NCI-H446 treated with DMSO at 0.1 percent for 48 hours (cell line): ENCODE results near the gene BTBD16.

ENCODE experiments used
- DNase-seq: peaks from one replicate; lab custom pipeline; 2025; lab: John Stamatoyannopoulos, UW

BTBD16 gene

GRCh38 chr10:122248356-122249302, 22.5 kb upstream of the BTBD16 start:
- DNase-seq, result no peak

GRCh38 chr10:122249303-122249850, 21.7 kb upstream of the BTBD16 start:
- DNase-seq, result no peak

- no peak for DNase-seq
Measured at GRCh38 chr10:122249991-122250750, 20.9 kb upstream of the BTBD16 start.

DNA sequence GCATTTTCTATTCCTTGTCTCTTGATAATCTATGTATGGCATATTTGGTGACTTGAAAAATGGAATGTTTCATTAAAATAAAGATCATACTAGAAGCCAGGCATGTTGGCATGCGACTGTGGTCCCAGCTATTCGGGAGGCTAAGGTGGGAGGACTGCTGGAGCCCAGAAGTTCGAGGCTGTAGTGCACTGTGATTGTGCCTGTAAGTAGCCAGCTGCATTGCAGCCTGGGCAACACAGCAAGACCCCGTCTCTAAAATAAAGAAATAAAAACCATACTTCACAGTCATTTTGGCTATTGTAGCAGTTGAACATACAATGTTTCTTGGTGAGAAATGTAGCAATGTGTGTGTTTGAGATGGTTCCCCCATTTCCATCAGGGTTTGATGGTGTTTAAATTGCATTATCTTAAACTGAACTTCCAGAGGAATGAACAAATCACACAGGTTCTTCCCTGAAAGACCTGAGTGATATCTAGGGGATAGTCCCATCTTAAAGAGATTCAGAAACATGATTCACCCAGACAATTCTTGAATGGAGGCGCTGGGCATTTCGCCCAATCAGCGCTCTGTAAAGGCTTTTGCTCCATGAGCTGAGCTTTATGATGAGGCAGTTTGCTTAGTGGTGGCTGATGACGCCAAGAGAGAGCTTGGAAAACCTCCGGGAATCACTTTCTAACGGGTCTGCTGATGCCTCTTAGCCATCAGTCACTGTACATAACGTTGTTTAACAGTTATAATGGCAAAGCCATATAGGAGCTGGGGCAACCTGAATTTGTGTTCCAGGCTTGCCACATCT, 19.4 kb upstream of the BTBD16 start:
- DNase-seq, result no peak

GRCh38 chr10:122252805-122253204, 18.3 kb upstream of the BTBD16 start:
- DNase-seq, result no peak

- DNase-seq, result no peak
Measured at GRCh38 chr10:122253605-122254004, 17.5 kb upstream of the BTBD16 start.

GRCh38 chr10:122254831-122255230, 16.3 kb upstream of the BTBD16 start:
- DNase-seq, result no peak

DNA sequence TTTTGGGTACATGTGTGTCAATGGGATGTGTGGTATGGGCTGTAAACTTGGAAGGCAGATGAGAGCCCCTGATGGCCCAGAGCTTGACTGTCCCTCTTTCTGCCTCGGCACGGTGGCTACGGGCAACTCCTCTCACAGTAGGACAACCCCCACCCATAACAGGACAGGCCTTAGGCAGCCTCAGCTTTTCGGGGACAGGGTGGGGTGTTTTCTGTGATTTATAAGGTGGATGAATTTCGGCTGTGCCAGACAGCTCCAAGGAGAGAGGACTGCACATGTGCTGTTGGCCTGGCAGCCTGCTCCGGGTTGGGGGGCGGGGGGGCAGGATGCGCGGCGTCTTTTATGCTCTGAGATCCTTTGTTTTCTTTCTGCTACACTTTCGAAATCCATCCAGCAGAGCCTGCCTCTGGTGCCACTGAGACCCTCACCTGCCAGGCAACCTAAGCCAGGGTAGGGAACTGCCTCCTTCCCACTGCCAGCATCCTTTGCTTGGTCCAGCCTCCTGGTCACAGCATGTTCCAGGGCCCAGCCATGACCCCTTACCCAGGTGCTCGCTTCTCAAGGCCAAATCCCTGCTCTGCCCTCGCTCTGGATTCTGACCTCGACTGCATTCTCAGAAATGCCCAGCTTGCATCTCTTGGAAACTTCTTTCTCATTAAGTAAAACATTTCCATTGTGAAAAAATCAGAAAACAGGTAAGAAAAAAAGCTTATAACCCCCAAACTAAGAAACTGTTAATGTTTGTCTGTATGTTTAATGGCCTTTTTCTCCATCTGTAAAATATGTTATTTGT, 15.4 kb upstream of the BTBD16 start:
- no peak for DNase-seq

DNA sequence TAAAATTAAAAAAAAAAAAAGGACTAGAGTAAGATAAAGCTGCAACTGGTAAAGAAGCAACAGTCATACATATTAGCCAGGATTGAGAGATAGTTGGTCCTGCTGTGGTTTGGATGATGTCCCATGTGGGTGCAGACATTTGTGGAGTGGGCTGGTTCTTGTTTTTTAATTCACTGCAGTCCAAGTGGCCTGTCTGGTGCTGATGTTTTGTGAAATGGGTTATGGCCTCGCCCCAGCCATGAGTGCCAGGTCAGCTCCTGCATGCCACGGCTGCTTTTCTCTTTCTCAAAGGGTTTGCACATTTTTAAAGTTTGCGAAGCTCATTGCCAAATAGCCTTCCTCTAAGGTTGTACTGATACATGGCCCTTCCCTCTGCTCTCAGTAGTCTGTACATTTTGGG, 14.1 kb upstream of the BTBD16 start:
- no peak for DNase-seq

DNA sequence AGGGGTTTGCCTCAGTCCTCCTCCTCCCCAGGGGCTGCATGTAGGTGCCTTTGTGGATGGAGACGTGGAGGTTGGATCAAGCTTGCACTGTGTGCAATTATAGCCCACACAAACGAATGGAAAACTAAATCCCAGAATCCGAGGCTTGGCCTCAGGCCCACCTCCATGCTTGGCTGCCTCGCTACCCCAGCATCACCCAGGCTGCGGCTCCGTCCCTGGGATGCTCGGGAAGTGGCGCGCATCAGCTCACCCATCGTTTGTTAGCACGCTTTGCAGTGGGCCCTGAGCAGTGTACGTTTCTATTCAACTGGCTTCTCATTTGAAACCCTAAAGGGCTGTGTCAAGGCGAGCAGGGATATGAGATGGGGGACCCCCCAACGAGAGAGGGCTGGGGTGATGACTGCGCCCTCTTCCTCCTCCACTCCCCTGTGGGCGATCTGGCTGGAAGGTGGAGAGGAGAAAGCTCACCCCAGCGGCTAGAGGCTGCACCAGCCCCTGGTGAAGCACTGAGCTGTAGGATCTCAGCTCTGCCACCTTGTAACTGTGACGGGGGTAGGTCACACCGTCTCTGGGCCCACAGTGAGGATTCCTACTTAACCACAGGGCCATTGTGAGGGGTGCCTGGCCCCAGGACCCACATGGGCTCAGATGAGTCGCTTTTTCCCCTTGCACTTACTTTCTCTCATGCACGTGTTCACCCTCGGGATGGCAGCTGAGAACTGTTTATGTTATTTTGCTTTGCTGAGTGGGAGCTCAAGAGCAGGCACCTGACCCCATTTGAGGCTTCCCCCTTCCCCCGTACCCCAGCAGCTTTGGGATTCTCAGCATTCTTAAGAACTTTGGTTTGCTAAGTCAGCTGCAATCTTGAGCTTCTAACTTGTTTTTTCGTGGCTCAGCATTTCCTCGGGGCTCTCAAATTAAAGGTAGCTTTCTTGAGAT, 12.7 kb upstream of the BTBD16 start:
- DNase-seq, result no peak

- DNase-seq, result no peak
Measured at GRCh38 chr10:122259075-122259466, 12.0 kb upstream of the BTBD16 start.

DNA sequence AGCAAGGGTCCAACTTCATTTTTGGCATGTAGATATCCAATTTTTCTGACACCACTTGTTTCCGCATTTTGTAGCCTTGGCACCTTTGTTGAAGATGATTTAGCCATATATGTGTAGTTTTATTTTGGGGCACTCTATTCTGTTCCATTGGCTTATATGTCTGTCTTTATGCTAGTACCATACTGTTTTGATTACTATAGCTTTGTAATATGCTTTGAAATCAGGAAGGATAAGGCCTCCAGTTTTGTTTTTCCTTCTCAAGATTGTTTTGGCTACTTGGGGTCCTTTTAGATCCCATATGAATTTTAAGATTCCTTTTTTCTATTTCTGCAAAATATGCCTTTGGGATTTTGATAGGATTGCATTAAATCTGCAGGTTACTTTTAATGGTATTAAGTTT, 9.5 kb upstream of the BTBD16 start:
- no peak for DNase-seq

DNA sequence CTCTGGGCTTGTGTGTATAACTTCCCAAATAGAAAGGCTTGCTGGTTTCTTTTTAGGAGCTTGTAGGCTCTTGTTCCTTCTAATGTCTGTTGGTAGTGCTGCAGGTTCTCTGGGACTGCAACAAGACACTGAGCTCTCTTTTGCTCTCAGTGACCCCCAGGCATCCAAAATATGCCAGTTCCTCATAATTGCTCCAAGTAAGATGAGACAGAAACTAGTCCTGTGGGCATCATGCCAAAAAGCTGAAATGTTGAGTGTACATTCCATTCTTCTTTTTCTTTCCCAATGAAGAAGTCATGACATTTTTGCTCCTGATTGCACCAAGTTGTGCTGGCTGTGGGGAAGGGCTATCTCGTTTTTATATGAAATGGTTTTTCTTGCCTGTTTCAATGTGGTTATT, 7.1 kb upstream of the BTBD16 start:
- no peak for DNase-seq

GRCh38 chr10:122264436-122264835, 6.7 kb upstream of the BTBD16 start:
- no peak for DNase-seq

DNA sequence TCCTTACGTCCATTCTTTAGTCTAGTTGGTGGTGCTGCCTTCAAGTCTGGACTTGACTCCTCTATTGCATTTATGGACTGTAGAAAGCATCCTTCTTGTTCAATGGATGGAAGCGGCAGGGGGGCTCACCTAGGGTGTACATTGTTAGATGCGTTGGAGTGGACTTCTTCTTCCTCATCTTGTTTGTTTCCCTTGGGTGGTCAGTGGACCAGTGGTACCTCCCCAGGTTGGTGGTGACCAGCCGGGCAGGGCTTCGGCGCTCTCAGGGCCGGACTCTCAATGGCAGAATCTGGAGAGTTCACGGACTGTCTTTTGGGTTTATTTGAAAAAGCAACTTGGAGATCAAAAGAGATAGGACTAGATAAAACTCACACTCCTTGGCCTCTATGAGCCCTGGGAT, 6.2 kb upstream of the BTBD16 start:
- DNase-seq, result no peak

DNA sequence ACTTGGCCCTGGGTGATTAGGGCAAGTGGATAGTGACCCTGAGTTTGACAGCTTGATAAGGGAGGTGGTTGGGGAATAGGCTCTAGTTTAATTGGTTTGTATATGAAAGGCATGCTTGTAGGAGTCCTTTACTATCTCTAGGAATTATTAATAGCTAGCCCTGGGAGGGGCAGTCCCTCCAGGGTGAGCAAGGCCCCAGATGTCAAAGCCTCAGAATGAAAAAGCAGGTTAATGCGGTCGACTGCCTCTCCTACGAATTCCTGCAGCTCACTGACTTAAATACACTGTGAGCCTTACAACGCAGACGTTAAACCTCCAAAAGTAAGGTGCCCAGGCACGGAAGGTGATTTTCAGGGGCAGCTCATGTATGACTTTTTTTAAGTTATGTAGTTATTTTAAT, 5.2 kb upstream of the BTBD16 start:
- DNase-seq, result no peak

DNA sequence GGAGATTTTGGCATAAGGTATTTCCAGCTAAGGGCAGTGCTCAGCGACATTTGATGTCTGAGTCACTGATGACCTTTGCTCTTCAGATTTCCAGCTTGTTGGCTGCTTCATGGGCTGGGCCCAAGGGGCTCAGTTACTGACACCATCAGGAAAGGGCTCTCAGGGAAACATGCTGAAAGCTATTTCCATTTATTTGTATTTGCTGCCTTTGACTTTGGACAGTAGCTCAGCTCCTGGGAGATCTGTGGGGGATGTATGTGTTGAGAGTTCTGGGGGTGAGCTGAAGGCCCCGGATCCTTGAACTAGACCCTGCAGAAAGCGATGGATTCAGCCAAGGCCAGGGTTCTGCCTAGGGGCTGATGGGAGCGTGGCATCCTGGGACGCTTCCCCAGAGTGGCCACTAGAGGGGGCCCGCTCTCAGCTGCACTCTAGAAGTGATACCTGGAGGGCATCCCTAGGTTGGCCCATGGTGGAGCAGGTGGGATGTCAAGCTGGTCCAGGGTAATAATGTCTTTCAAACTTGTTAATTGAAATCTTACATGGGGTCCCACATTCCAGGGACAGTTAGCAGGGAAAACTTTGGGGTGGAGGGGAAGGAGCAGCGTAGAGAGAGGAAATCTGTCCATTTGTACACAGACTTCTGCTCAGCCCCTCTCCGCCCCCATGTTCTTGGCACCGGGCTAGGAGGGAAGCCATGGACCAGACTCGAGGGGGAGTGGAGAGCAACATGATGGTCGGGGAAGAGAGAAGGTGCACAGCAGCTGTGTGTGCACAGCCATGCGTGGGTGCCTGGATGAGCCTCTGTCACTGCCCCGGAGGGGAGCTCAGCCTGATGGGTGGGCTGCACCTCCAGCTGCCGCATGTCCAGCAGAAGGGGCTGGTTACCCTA, 3.0 kb upstream of the BTBD16 start:
- peak; percentile 2 for DNase-seq

GRCh38 chr10:122269059-122269687, 1.9 kb upstream of the BTBD16 start:
- DNase-seq, result no peak
